H1 (cell line): ENCODE results near the gene NSFL1C. TPM values are rescaled to one million over a fixed set of nuclear protein-coding genes. Genes with fewer than 3 reads are reported as not detected.

Experiments used
- CTCF ChIA-PET: fragments of 300-600 bp; sonication (Branson Sonifier 250); formaldehyde crosslinking; loops from one replicate; lab custom pipeline; 2021; ENCODE audit not compliant: partially characterized antibody; lab: Charles Lee
- POLR2A ChIA-PET: fragments of 300-600 bp; sonication (Branson Sonifier 250); formaldehyde crosslinking; loops from one replicate; lab custom pipeline; 2021; ENCODE audit warnings: inconsistent platforms; ENCODE audit not compliant: partially characterized antibody; lab: Charles Lee
- DNase-seq, 2 experiments: peaks; one replicate each; pipeline versions ENCODE4 v3.0.0 to v3.0.0-alpha.2; 2010 to 2022; ENCODE audit warnings: low spot score in 2 of 2, low read depth in 1 of 2, mixed read lengths in 1 of 2
- FAIRE-seq: peaks from 2 replicates; lab custom pipeline; 2011; peaks lifted over from hg19 to GRCh38; lab: Jason Lieb, UNC
- H2AFZ ChIP-seq: 2 replicates; pipeline ENCODE4 v1.8.1; 2012; ENCODE audit warnings: low read length, inconsistent platforms
- H2AK5ac ChIP-seq: 2 replicates; pipeline ENCODE4 v1.6.1; 2013; ENCODE audit warnings: low read depth, low read length
- H2BK120ac ChIP-seq: replicated peaks from 2 replicates; pipeline ENCODE3; 2013; ENCODE audit warnings: low read depth, low read length, inconsistent platforms
- H2BK12ac ChIP-seq: 2 replicates; pipeline ENCODE4 v1.6.1; 2013; ENCODE audit warnings: low read depth, low read length
- H2BK15ac ChIP-seq: 2 replicates; pipeline ENCODE4 v1.6.1; 2013; ENCODE audit warnings: low read length
- H2BK20ac ChIP-seq: 2 replicates; pipeline ENCODE4 v1.6.1; 2013; ENCODE audit warnings: low read length
- H2BK5ac ChIP-seq: 2 replicates; pipeline ENCODE4 v1.6.1; 2013; ENCODE audit warnings: low read depth, low read length
- H3K14ac ChIP-seq: 2 replicates; pipeline ENCODE4 v1.6.1; 2013; ENCODE audit warnings: inconsistent platforms; ENCODE audit not compliant: insufficient read length
- H3K18ac ChIP-seq: 2 replicates; pipeline ENCODE4 v1.6.1; 2013; ENCODE audit warnings: low read length; ENCODE audit errors: extremely low read depth
- H3K23ac ChIP-seq: 2 replicates; pipeline ENCODE4 v1.6.1; 2013; ENCODE audit warnings: inconsistent platforms; ENCODE audit not compliant: insufficient read length
- H3K23me2 ChIP-seq: 2 replicates; pipeline ENCODE4 v1.6.1; 2013; ENCODE audit warnings: low read depth, low read length
- H3K27ac ChIP-seq: 2 replicates; pipeline ENCODE4 v1.6.1; 2011; ENCODE audit warnings: low read depth, low read length, inconsistent platforms
- H3K27me3 ChIP-seq, 4 experiments: replicated peaks in 1 of 4; 1 replicate in 1 of 4; 2 replicates in 3 of 4; pipeline versions ENCODE4 v1.6.1 to v1.8.1; 2011 to 2013; ENCODE audit warnings: low read length in 3 of 4, mild to moderate bottlenecking in 3 of 4, inconsistent platforms in 2 of 4, mixed read lengths in 2 of 4, moderate library complexity in 1 of 4; ENCODE audit not compliant: control insufficient read depth in 3 of 4, insufficient read depth in 3 of 4; ENCODE audit errors: extremely low read depth in 1 of 4
- H3K36me3 ChIP-seq, 4 experiments: 2 replicates each; pipeline versions ENCODE4 v1.6.1 to v1.8.1; 2011 to 2013; ENCODE audit warnings: mild to moderate bottlenecking in 4 of 4, low read length in 3 of 4, moderate library complexity in 2 of 4, control low read depth in 1 of 4, inconsistent platforms in 1 of 4; ENCODE audit not compliant: insufficient read depth in 4 of 4, control insufficient read depth in 2 of 4
- H3K4ac ChIP-seq: replicated peaks from 2 replicates; pipeline ENCODE3; 2013; ENCODE audit warnings: low read length, low read depth, mixed read lengths, inconsistent platforms; ENCODE audit not compliant: insufficient read length
- H3K4me1 ChIP-seq, 4 experiments: replicated peaks in 1 of 4; 1 replicate in 1 of 4; 2 replicates in 3 of 4; pipeline versions ENCODE4 v1.6.1 to v1.8.1; 2011 to 2013; ENCODE audit warnings: low read length in 3 of 4, inconsistent platforms in 2 of 4, mixed read lengths in 1 of 4; ENCODE audit not compliant: insufficient read depth in 4 of 4, control insufficient read depth in 3 of 4
- H3K4me2 ChIP-seq, 2 experiments: 2 replicates each; pipeline versions ENCODE4 v1.6.1 to v1.8.1; 2011 to 2013; ENCODE audit warnings: low read depth in 2 of 2, low read length in 2 of 2, control low read depth in 1 of 2, inconsistent platforms in 1 of 2, mild to moderate bottlenecking in 1 of 2; ENCODE audit not compliant: insufficient read depth in 1 of 2
- H3K4me3 ChIP-seq, 4 experiments: fragments of 200-600, 300-600 bp in 1 of 4; sonication (generic), shearing (Covaris generic), sonication (Bioruptor Twin) in 1 of 4; 2 replicates each; pipeline versions ENCODE4 v1.5.1 to v1.8.1; 2011 to 2016; ENCODE audit warnings: low read length in 4 of 4, low read depth in 3 of 4, control low read depth in 2 of 4, inconsistent platforms in 2 of 4, mild to moderate bottlenecking in 2 of 4, mixed read lengths in 1 of 4, moderate library complexity in 1 of 4; ENCODE audit not compliant: insufficient read depth in 2 of 4; ENCODE audit errors: extremely low read depth in 1 of 4
- H3K56ac ChIP-seq: replicated peaks from 2 replicates; pipeline ENCODE3; 2013; ENCODE audit warnings: low read depth, mild to moderate bottlenecking, mixed read lengths, low read length, inconsistent platforms; ENCODE audit not compliant: insufficient read length
- H3K79me1 ChIP-seq: 2 replicates; pipeline ENCODE4 v1.6.1; 2013; ENCODE audit warnings: low read depth, low read length, control low read depth
- H3K79me2 ChIP-seq, 2 experiments: 2 replicates each; pipeline versions ENCODE4 v1.6.1 to v1.8.1; 2012 to 2013; ENCODE audit warnings: low read length in 2 of 2, mild to moderate bottlenecking in 2 of 2, inconsistent platforms in 1 of 2; ENCODE audit not compliant: insufficient read depth in 2 of 2, control insufficient read depth in 1 of 2
- H3K9ac ChIP-seq, 4 experiments: replicated peaks in 1 of 4; 1 replicate in 1 of 4; 2 replicates in 3 of 4; pipeline versions ENCODE4 v1.6.1 to v1.8.1; 2011 to 2013; ENCODE audit warnings: low read depth in 3 of 4, low read length in 3 of 4, control low read depth in 2 of 4, mild to moderate bottlenecking in 2 of 4, moderate library complexity in 2 of 4, inconsistent platforms in 1 of 4; ENCODE audit errors: extremely low read depth in 1 of 4
- H3K9me3 ChIP-seq, 2 experiments: 2 replicates each; pipeline versions ENCODE4 v1.6.1 to v1.8.1; 2012 to 2013; ENCODE audit warnings: mild to moderate bottlenecking in 2 of 2, moderate library complexity in 2 of 2, control low read depth in 1 of 2, inconsistent platforms in 1 of 2, low read depth in 1 of 2, low read length in 1 of 2, mixed read lengths in 1 of 2; ENCODE audit not compliant: insufficient read depth in 2 of 2
- H4K20me1 ChIP-seq, 2 experiments: replicated peaks in 1 of 2; 2 replicates each; pipeline versions ENCODE3 to v1.8.1; 2011 to 2013; ENCODE audit warnings: inconsistent platforms in 2 of 2, low read length in 2 of 2, mild to moderate bottlenecking in 1 of 2; ENCODE audit not compliant: insufficient read depth in 2 of 2, control insufficient read depth in 1 of 2
- H4K5ac ChIP-seq: 2 replicates; pipeline ENCODE4 v1.6.1; 2013; ENCODE audit warnings: low read length, low read depth, mixed read lengths, inconsistent platforms; ENCODE audit not compliant: insufficient read length
- H4K8ac ChIP-seq: 2 replicates; pipeline ENCODE4 v1.8.0; 2013; ENCODE audit warnings: mild to moderate bottlenecking, moderate library complexity, low read length, inconsistent platforms; ENCODE audit not compliant: insufficient read depth; ENCODE audit errors: extremely low read depth
- H4K91ac ChIP-seq: replicated peaks from 2 replicates; pipeline ENCODE3; 2013; ENCODE audit warnings: low read length, mixed read lengths, inconsistent platforms; ENCODE audit not compliant: insufficient read length
- BACH1 ChIP-seq: IDR thresholded peaks from 2 replicates; pipeline ENCODE4 v1.6.1; 2012; ENCODE audit warnings: low read length, improper control_type of control experiment
- CREB1 ChIP-seq: IDR thresholded peaks from 2 replicates; pipeline ENCODE4 v1.6.1; 2012; ENCODE audit warnings: inconsistent platforms
- EP300 ChIP-seq, 2 experiments: IDR thresholded peaks; 1 replicate in 1 of 2; 2 replicates in 1 of 2; pipeline ENCODE4 v1.6.1; 2011 to 2012; ENCODE audit warnings: low read depth in 2 of 2, low read length in 2 of 2, mild to moderate bottlenecking in 2 of 2, borderline replicate concordance in 1 of 2, inconsistent platforms in 1 of 2, moderate library complexity in 1 of 2
- GABPA ChIP-seq: IDR thresholded peaks from 2 replicates; pipeline ENCODE4 v1.6.1; 2011; ENCODE audit warnings: mild to moderate bottlenecking, low read length, moderate library complexity, borderline replicate concordance; ENCODE audit not compliant: insufficient read depth
- JUN ChIP-seq: IDR thresholded peaks from 2 replicates; pipeline ENCODE4 v1.6.1; 2011; ENCODE audit warnings: low read depth, mild to moderate bottlenecking, improper control_type of control experiment, low read length
- POU5F1 ChIP-seq: IDR thresholded peaks from 2 replicates; pipeline ENCODE4 v1.6.1; 2011; ENCODE audit warnings: low read depth, mild to moderate bottlenecking, low read length, moderate library complexity
- RXRA ChIP-seq: IDR thresholded peaks from 2 replicates; pipeline ENCODE4 v1.6.1; 2011; ENCODE audit warnings: low read depth, mild to moderate bottlenecking, low read length, moderate library complexity; ENCODE audit not compliant: insufficient read depth
- SIN3A ChIP-seq, 2 experiments: IDR thresholded peaks in 1 of 2; conservative IDR thresholded peaks in 1 of 2; 2 replicates each; pipeline ENCODE4 v1.6.1; 2011 to 2012; ENCODE audit warnings: low read length in 2 of 2, improper control_type of control experiment in 1 of 2, low read depth in 1 of 2, mild to moderate bottlenecking in 1 of 2
- WGBS, 2 experiments: shearing (Covaris generic) in 1 of 2; methylation state at CpG; one replicate each; pipeline versions ENCODE4 v1.1.6 to v1.1.7; 2013 to 2015; ENCODE audit warnings: low lambda C conversion rate in 2 of 2, mixed read lengths in 2 of 2, inconsistent platforms in 1 of 2, low coverage in 1 of 2, missing lambda C conversion rate in 1 of 2; ENCODE audit not compliant: insufficient replicate concordance in 2 of 2, insufficient coverage in 1 of 2, insufficient read length in 1 of 2; ENCODE audit errors: extremely low coverage in 1 of 2, missing lambda C conversion rate in 1 of 2; 5-methylcytosine and 5-hydroxymethylcytosine counted together
- polyA plus RNA-seq, 7 experiments: library from polyadenylated mRNA; depleted of rRNA in 3 of 7; stranded (reverse) in 5 of 7; unstranded in 2 of 7; fragments of >200 nt in 5 of 7; fragments of 200-250 nt in 2 of 7; gene quantifications; 1 replicate in 5 of 7; 2 replicates in 1 of 7; 4 replicates in 1 of 7; pipeline versions ENCODE4 v1.2.1 to v1.2.3, GENCODE V29; 2011 to 2013; ENCODE audit warnings: missing spikeins in 2 of 7, mixed read lengths in 2 of 7
- total RNA-seq: library from RNA; stranded (reverse); fragmentation: NEBNext Ultra II Directional; extraction: Animal tissue kit (Norgen Biotek cat#: 25700); gene quantifications from 2 replicates; pipeline ENCODE4 v1.2.1, GENCODE V29; 2021
- TF ChIP-seq, protein P1 (sequence below): IDR thresholded peaks from 2 replicates; pipeline ENCODE4 v1.6.1; 2011; ENCODE audit warnings: low read length, improper control_type of control experiment
- TF ChIP-seq, protein P2 (sequence below): IDR thresholded peaks from 2 replicates; pipeline ENCODE4 v1.6.1; 2012; ENCODE audit warnings: inconsistent platforms

Gene NSFL1C
- total and polyA plus RNA-seq, 2 of the 8 experiments (the other 6 are each of a cell fraction or from before 2014, with no cell fraction given) = 21.6 to 98.0 TPM

DNA sequence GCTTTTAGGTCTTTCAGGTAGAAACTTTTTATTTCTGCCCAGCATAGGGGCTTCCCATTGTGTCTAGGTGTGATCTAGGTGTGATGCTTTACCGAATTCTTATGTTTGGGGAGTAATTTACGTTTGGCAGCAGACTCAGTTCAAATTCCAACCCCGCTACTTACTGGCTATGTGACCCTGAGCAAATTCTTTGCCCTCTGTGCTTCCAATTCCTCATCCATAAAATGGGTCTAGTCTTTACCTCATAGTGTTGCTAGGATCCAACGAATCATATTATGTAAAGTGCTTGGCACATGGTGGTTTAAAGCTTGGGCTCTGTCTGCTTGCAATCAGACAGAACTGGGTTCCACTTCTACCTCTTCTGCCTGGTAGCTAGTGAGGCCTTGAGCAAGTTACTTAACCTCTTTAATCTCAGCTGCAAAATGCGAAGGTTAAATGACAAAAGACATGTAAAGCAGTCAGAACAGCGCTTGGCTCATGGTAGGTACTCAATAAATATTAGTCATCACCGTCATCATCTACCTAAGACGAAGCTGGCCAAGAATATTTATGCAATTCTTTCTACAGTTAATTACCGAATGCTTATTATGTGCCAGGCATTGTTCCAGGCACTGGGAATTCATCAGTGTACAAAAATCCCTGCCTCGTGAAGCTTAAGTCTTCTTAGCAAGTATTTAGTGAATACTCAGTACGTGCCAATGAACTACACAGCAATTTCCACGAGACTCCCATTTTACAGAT is 1.0 kb downstream of the NSFL1C start:
- no peak overlapping the region for H2BK120ac ChIP-seq
- no peak overlapping the region for H3K18ac ChIP-seq
- peaks cover 6% of the 10 kb centered on the region for H3K23me2 ChIP-seq
- no peak overlapping the region for H3K56ac ChIP-seq
- peaks cover 9 to 51% of the 10 kb centered on the region in 2 experiments; a peak in 3 of 4 replicates for H3K79me2 ChIP-seq
- H2BK15ac ChIP-seq = no peak overlapping the region
- 53% methylated on average over 12 of the region's 12 CpGs; no CpG with 5 or more reads in 1 of the 2 experiments for WGBS, 2 experiments
- H2BK5ac ChIP-seq = no peak overlapping the region
- H2BK20ac ChIP-seq = no peak overlapping the region
- no peak for FAIRE-seq
- H4K20me1 ChIP-seq = peaks cover 2 to 18% of the 10 kb centered on the region in 2 experiments
- H4K8ac ChIP-seq = no peak overlapping the region
- H3K4me2 ChIP-seq = peak overlapping the region; percentile 69 to 96
- H3K4ac ChIP-seq = no peak overlapping the region
- no peak overlapping the region for H2AK5ac ChIP-seq
- H3K36me3 ChIP-seq = peaks cover 2 to 14% (median 6%) of the 10 kb centered on the region in 4 experiments; a peak in 6 of 8 replicates
- no peak overlapping the region for H2AFZ ChIP-seq
- peak overlapping the region; percentile 70 to 98 (median 86) for H3K9ac ChIP-seq
- H4K5ac ChIP-seq = no peak overlapping the region
- H3K23ac ChIP-seq = no peak overlapping the region
- H3K27ac ChIP-seq = no peak overlapping the region; the same call in 1 of the 2 replicates
- H3K27me3 ChIP-seq = no peaks in the 10 kb centered on the region
- ChIA-PET CTCF (interaction anchor here (0.6 to 5.3 kb wide), 23 partner anchors 8 to 337 kb away, joined by 3 to 63 read pairs (median 5); partner anchors contain the start of genes FKBP1A and SIRPB2), POLR2A (interaction anchor here (0.6 to 2.2 kb wide), 12 partner anchors 10 to 199 kb away, joined by 3 to 7 read pairs (median 4); partner anchors contain the start of gene SNPH)
- H3K79me1 ChIP-seq = peaks cover 11% of the 10 kb centered on the region
- H3K9me3 ChIP-seq = no peaks in the 10 kb centered on the region
- no peak overlapping the region for H2BK12ac ChIP-seq
- peak in 1 of 2 experiments; percentile 11 for DNase-seq
- H3K14ac ChIP-seq = no peak overlapping the region
- H4K91ac ChIP-seq = no peak overlapping the region
- peaks cover 3 to 14% (median 6%) of the 10 kb centered on the region in 4 experiments; a peak in 6 of 7 replicates for H3K4me1 ChIP-seq
- peak overlapping the region; percentile 76 to 96 (median 94) for H3K4me3 ChIP-seq
- TF ChIP-seq, protein P1, sequence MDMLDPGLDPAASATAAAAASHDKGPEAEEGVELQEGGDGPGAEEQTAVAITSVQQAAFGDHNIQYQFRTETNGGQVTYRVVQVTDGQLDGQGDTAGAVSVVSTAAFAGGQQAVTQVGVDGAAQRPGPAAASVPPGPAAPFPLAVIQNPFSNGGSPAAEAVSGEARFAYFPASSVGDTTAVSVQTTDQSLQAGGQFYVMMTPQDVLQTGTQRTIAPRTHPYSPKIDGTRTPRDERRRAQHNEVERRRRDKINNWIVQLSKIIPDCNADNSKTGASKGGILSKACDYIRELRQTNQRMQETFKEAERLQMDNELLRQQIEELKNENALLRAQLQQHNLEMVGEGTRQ = no peak
- no peak for TF ChIP-seq BACH1
- no peak for TF ChIP-seq CREB1
- TF ChIP-seq, protein P2, sequence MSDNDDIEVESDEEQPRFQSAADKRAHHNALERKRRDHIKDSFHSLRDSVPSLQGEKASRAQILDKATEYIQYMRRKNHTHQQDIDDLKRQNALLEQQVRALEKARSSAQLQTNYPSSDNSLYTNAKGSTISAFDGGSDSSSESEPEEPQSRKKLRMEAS = no peak
- no peak for TF ChIP-seq GABPA
- TF ChIP-seq RXRA = no peak
- TF ChIP-seq EP300 (IDR thresholded peaks at IDR 0.05; ENCODE audit: borderline replicate concordance in 1 of 2, low read depth in 2 of 2, low read length in 2 of 2) = no peak
- no peak for TF ChIP-seq SIN3A (conservative IDR thresholded peaks at IDR 0.05 in 1 of 2, IDR thresholded peaks at IDR 0.05 in 1 of 2; ENCODE audit: low read depth in 1 of 2, low read length in 2 of 2)
- TF ChIP-seq POU5F1 = no peak
- no peak for TF ChIP-seq JUN
